Activated T-helper 1 cell treated with anti-CD3 and anti-CD28 coated beads, Interleukin-12 subunit alpha, Interleukin-12 subunit beta, Interleukin-2, Interleukin-4 antibody, amounts not matched to agents 30 ng/mL and 10 ng/mL and 1 ng/mL, durations not matched to agents 14 hours and 24 hours and 36 hours (primary cell): ENCODE data around the gene ADGRA1. TPM values are rescaled to one million over a fixed set of nuclear protein-coding genes. Genes with fewer than 3 reads are reported as not detected.
A peak's percentile ranks its signal among the peaks of the same experiment; 100 is the strongest.
"Not testable (repeated sequence)": the region's sequence is repeated elsewhere in the genome, so short reads cannot be mapped to it uniquely, and the experiment has no call there.

Experiments
- DNase-seq: peaks from one replicate; pipeline ENCODE4 v3.0.0; 2021; ENCODE audit warnings: low spot score
- H3K27ac Mint-ChIP-seq: one replicate; pipeline ENCODE4 v1.8.0; 2021; ENCODE audit warnings: mild to moderate bottlenecking, mixed read lengths
- H3K27me3 Mint-ChIP-seq: one replicate; pipeline ENCODE4 v1.8.0; 2022; ENCODE audit warnings: mild to moderate bottlenecking, moderate library complexity, mixed read lengths; ENCODE audit not compliant: insufficient read depth
- H3K36me3 Mint-ChIP-seq: one replicate; pipeline ENCODE4 v1.8.0; 2021; ENCODE audit warnings: low read depth, mixed read lengths
- H3K4me1 Mint-ChIP-seq: one replicate; pipeline ENCODE4 v1.8.0; 2021; ENCODE audit warnings: low read depth, mixed read lengths
- H3K4me3 Mint-ChIP-seq: one replicate; pipeline ENCODE4 v1.8.0; 2021; ENCODE audit warnings: mild to moderate bottlenecking, moderate library complexity, mixed read lengths
- H3K9me3 Mint-ChIP-seq: one replicate; pipeline ENCODE4 v1.8.0; 2021; ENCODE audit warnings: mixed read lengths
- intact Hi-C: fragments of 100-400 bp; cut with micrococcal nuclease; formaldehyde crosslinking; loops from one replicate; pipeline ENCODE4 v1.15.1; 2024
- total RNA-seq: library from RNA; stranded (reverse); gene quantifications from 2 replicates; pipeline ENCODE4 v1.2.3, GENCODE V29; 2022

The ADGRA1 gene
- total RNA-seq, 1 donor from 2014 or later = not detected

DNA sequence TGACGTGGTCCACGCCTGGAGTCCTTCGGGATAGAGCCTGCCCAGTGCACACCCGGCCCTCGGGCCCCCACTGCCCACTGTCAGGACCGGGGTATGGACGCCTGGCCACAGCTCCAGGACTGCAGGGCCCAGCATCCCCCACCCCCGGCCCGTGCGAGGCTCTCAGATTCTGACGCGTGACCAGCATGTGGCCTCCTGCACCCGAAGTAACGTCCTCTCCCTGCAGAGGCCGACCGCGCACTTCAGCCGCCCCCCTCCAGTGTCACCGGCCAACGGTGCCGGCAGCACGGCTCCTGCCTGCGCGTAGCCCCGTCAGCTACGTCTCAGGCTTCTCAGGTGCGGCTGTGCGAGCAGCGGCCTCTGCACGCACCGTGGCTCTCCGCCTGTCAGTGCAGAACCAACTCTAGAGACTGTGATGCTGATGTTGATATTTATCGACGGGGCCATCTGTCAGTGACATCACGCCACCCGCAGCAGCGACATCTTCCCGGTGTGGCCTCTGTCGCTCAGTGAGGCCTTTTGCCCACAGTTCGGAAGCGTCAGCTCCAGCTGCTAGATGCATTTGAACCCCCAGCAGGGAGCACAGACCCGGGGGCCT, 40.1 kb upstream of the ADGRA1 start:
- no peaks in the 10 kb centered on the region for H3K4me1 Mint-ChIP-seq
- no peak for DNase-seq
- no peaks in the 10 kb centered on the region for H3K27me3 Mint-ChIP-seq
- intact Hi-C loops = no loop called here
- H3K9me3 Mint-ChIP-seq = no peaks in the 10 kb centered on the region
- H3K36me3 Mint-ChIP-seq = no peaks in the 10 kb centered on the region
- no peak overlapping the region for H3K4me3 Mint-ChIP-seq
- no peak overlapping the region for H3K27ac Mint-ChIP-seq

DNA sequence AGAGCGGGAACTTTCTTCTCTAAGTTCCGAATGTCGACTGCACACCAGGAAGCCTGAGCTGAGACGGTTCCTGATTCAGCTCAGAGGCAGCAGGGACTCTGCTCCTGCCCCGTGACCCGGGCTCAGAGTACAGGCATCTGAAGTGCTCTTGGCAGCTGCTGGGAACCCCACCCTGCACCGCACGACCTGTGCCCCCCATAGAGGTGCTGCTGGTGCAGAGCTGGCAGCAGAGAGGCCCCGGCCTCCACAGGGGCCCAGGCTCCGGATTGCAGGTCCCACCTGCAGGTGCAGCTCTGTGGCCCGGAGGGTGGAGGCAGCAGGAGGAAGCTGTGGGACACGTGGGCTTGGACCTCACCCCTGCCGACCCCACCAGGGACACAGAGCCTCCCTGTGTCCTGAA, 39.5 kb upstream of the ADGRA1 start:
- intact Hi-C loops = no loop called here
- no peak for DNase-seq
- Mint-ChIP-seq H3K27me3 (no peaks in the 10 kb centered on the region), H3K4me1 (no peaks in the 10 kb centered on the region), H3K27ac (no peak overlapping the region), H3K36me3 (no peaks in the 10 kb centered on the region), H3K4me3 (no peak overlapping the region), H3K9me3 (no peaks in the 10 kb centered on the region)

DNA sequence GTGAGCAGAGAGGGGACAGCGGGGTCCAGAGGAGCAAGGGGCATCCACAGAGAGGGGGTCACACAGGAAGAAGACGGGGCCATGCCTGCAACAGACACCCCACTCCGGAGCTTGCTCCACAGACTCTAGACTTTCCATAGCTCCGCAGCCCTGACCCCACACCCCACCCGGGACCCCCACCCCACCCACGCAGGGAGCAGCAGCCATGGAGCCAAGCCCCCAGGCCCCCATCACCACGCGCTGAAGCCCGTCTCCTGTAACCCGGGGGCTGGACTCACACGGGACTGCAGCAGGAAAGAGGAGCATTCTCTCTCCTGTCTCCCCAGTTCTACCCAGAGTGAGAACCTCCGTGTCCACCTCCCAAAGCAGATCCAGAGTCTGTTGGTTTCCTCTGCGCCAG, 38.8 kb upstream of the ADGRA1 start:
- no peak for DNase-seq
- no peak overlapping the region for H3K4me3 Mint-ChIP-seq
- H3K9me3 Mint-ChIP-seq = no peaks in the 10 kb centered on the region
- no peak overlapping the region for H3K27ac Mint-ChIP-seq
- H3K36me3 Mint-ChIP-seq = no peaks in the 10 kb centered on the region
- no peaks in the 10 kb centered on the region for H3K27me3 Mint-ChIP-seq
- intact Hi-C loops = no loop called here
- H3K4me1 Mint-ChIP-seq = no peaks in the 10 kb centered on the region

GRCh38 chr10:133049639-133050038, 38.1 kb upstream of the ADGRA1 start:
- no peaks in the 10 kb centered on the region for H3K9me3 Mint-ChIP-seq
- intact Hi-C loops = no loop called here
- DNase-seq = no peak
- H3K36me3 Mint-ChIP-seq = no peaks in the 10 kb centered on the region
- H3K27ac Mint-ChIP-seq = no peak overlapping the region
- H3K27me3 Mint-ChIP-seq = no peaks in the 10 kb centered on the region
- no peak overlapping the region for H3K4me3 Mint-ChIP-seq
- H3K4me1 Mint-ChIP-seq = no peaks in the 10 kb centered on the region

GRCh38 chr10:133050371-133050770, 37.4 kb upstream of the ADGRA1 start:
- H3K4me3 Mint-ChIP-seq = no peak overlapping the region
- intact Hi-C loops = no loop called here
- H3K4me1 Mint-ChIP-seq = no peaks in the 10 kb centered on the region
- H3K9me3 Mint-ChIP-seq = no peaks in the 10 kb centered on the region
- no peak for DNase-seq
- no peaks in the 10 kb centered on the region for H3K36me3 Mint-ChIP-seq
- no peaks in the 10 kb centered on the region for H3K27me3 Mint-ChIP-seq
- H3K27ac Mint-ChIP-seq = no peak overlapping the region

- Mint-ChIP-seq H3K9me3 (no peaks in the 10 kb centered on the region), H3K4me1 (no peaks in the 10 kb centered on the region), H3K27ac (no peak overlapping the region), H3K4me3 (no peak overlapping the region), H3K36me3 (no peaks in the 10 kb centered on the region), H3K27me3 (no peaks in the 10 kb centered on the region)
- intact Hi-C loops = no loop called here
- DNase-seq = no peak
Observed at GRCh38 chr10:133052076-133052475, 35.6 kb upstream of the ADGRA1 start.

- H3K27ac Mint-ChIP-seq, H3K4me1 Mint-ChIP-seq, DNase-seq, H3K36me3 Mint-ChIP-seq, H3K27me3 Mint-ChIP-seq, H3K4me3 Mint-ChIP-seq, intact Hi-C loops, H3K9me3 Mint-ChIP-seq: not testable (repeated sequence)
Observed at GRCh38 chr10:133053527-133054133, 34.1 kb upstream of the ADGRA1 start.

GRCh38 chr10:133055470-133055869, 32.3 kb upstream of the ADGRA1 start:
- H3K4me1 Mint-ChIP-seq = no peaks in the 10 kb centered on the region
- no peak overlapping the region for H3K4me3 Mint-ChIP-seq
- H3K27ac Mint-ChIP-seq = no peak overlapping the region
- H3K27me3 Mint-ChIP-seq = no peaks in the 10 kb centered on the region
- intact Hi-C loops = no loop called here
- no peaks in the 10 kb centered on the region for H3K9me3 Mint-ChIP-seq
- no peak for DNase-seq
- no peaks in the 10 kb centered on the region for H3K36me3 Mint-ChIP-seq

- no peaks in the 10 kb centered on the region for H3K36me3 Mint-ChIP-seq
- H3K9me3 Mint-ChIP-seq = no peaks in the 10 kb centered on the region
- no peak for DNase-seq
- H3K27me3 Mint-ChIP-seq = no peaks in the 10 kb centered on the region
- intact Hi-C loops = no loop called here
- H3K4me3 Mint-ChIP-seq = no peak overlapping the region
- no peak overlapping the region for H3K27ac Mint-ChIP-seq
- no peaks in the 10 kb centered on the region for H3K4me1 Mint-ChIP-seq
Observed at GRCh38 chr10:133056001-133056400, 31.7 kb upstream of the ADGRA1 start.

GRCh38 chr10:133056651-133057178, 31.0 kb upstream of the ADGRA1 start:
- DNase-seq = no peak
- H3K4me3 Mint-ChIP-seq = no peak overlapping the region
- H3K36me3 Mint-ChIP-seq = no peaks in the 10 kb centered on the region
- intact Hi-C loops = no loop called here
- no peaks in the 10 kb centered on the region for H3K9me3 Mint-ChIP-seq
- no peaks in the 10 kb centered on the region for H3K4me1 Mint-ChIP-seq
- H3K27ac Mint-ChIP-seq = no peak overlapping the region
- no peaks in the 10 kb centered on the region for H3K27me3 Mint-ChIP-seq

- intact Hi-C loops = no loop called here
- Mint-ChIP-seq H3K27me3 (no peaks in the 10 kb centered on the region), H3K27ac (peak overlapping the region; percentile 3), H3K4me3 (no peak overlapping the region), H3K9me3 (no peaks in the 10 kb centered on the region), H3K4me1 (no peaks in the 10 kb centered on the region), H3K36me3 (no peaks in the 10 kb centered on the region)
- DNase-seq = no peak
Observed at GRCh38 chr10:133058331-133059092, 29.2 kb upstream of the ADGRA1 start.

GRCh38 chr10:133059093-133059470, 28.6 kb upstream of the ADGRA1 start:
- Mint-ChIP-seq H3K4me3 (no peak overlapping the region), H3K36me3 (no peaks in the 10 kb centered on the region), H3K27me3 (no peaks in the 10 kb centered on the region), H3K9me3 (no peaks in the 10 kb centered on the region), H3K27ac (no peak overlapping the region), H3K4me1 (no peaks in the 10 kb centered on the region)
- DNase-seq = no peak
- intact Hi-C loops = no loop called here

DNA sequence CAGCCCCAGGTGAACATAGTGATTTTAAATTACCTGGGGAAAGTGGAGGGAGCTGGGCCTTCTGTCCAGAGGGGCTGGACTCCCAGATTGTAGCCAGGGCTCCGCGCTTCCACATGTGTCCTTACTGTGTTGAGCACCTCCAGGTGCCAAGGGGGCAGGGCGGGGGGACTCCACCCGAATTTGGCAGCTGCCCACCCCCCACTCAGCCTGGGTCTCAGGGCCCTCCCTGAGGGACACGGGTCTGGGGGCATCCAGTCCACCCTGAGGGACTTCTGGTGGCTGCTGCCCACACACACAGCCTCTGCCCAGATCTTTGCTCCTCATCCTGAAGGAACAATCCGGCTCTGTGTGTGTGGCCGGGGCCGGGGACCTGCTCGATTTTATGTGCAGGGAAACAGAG, 28.2 kb upstream of the ADGRA1 start:
- H3K27me3 Mint-ChIP-seq = no peaks in the 10 kb centered on the region
- H3K27ac Mint-ChIP-seq = no peak overlapping the region
- intact Hi-C loops = no loop called here
- no peak overlapping the region for H3K4me3 Mint-ChIP-seq
- H3K4me1 Mint-ChIP-seq = no peaks in the 10 kb centered on the region
- DNase-seq = no peak
- no peaks in the 10 kb centered on the region for H3K36me3 Mint-ChIP-seq
- no peaks in the 10 kb centered on the region for H3K9me3 Mint-ChIP-seq
